OCI-LY7 (cell line): ENCODE results near the gene ELMOD3. TPM values are rescaled to one million over a fixed set of nuclear protein-coding genes. Genes with fewer than 3 reads are reported as not detected.

ENCODE experiments used
- BruUV-seq: library from RNA; stranded (reverse); fragments of 400-500 nt; replicated peaks from 2 replicates; lab custom pipeline; 2021; lab: Mats Ljungman, UMichigan
- CTCF ChIA-PET: fragments of 300-600 bp; sonication (Branson Sonifier 250); formaldehyde crosslinking; loops from one replicate; lab custom pipeline; 2022; ENCODE audit warnings: antibody characterized with exemption; ENCODE audit not compliant: unreplicated experiment; lab: Charles Lee
- POLR2A ChIA-PET: fragments of 300-600 bp; sonication (Branson Sonifier 250); formaldehyde crosslinking; loops from one replicate; lab custom pipeline; 2022; ENCODE audit warnings: antibody characterized with exemption; lab: Charles Lee
- DNase-seq: peaks from one replicate; pipeline ENCODE4 v3.0.0-alpha.2; 2015; ENCODE audit warnings: low spot score
- H2AFZ ChIP-seq: fragments of 200-600 bp; sonication (generic), shearing (Covaris generic); 2 replicates; pipeline ENCODE4 v1.6.1; 2014; ENCODE audit warnings: mild to moderate bottlenecking, antibody characterized with exemption, low read length, moderate library complexity
- H3K27ac ChIP-seq: fragments of 200-600 bp; sonication (generic); 2 replicates; pipeline ENCODE4 v1.5.1; 2014; ENCODE audit warnings: mixed run types, low read depth, mild to moderate bottlenecking, moderate library complexity, low read length, inconsistent platforms; ENCODE audit not compliant: poor library complexity, severe bottlenecking
- H3K36me3 ChIP-seq: fragments of 200-600 bp; sonication (generic); 2 replicates; pipeline ENCODE4 v1.6.1; 2014; ENCODE audit warnings: mild to moderate bottlenecking, antibody characterized with exemption, low read length, moderate library complexity, mixed read lengths; ENCODE audit not compliant: insufficient read depth
- H3K4me1 ChIP-seq: fragments of 200-600 bp; sonication (generic); 2 replicates; pipeline ENCODE4 v1.5.1; 2014; ENCODE audit warnings: mild to moderate bottlenecking, low read length; ENCODE audit not compliant: insufficient read depth, poor library complexity, severe bottlenecking
- H3K4me2 ChIP-seq: fragments of 200-600 bp; sonication (generic); 2 replicates; pipeline ENCODE4 v1.6.1; 2014; ENCODE audit warnings: mild to moderate bottlenecking, low read length
- H3K4me3 ChIP-seq: fragments of 200-600 bp; sonication (generic); 2 replicates; pipeline ENCODE4 v1.5.1; 2014; ENCODE audit warnings: mild to moderate bottlenecking, low read depth, low read length; ENCODE audit not compliant: poor library complexity, severe bottlenecking
- H3K79me2 ChIP-seq: fragments of 200-600 bp; sonication (generic); 2 replicates; pipeline ENCODE4 v1.6.1; 2016; ENCODE audit warnings: low read depth, mild to moderate bottlenecking, low read length, moderate library complexity, mixed read lengths; ENCODE audit not compliant: insufficient read depth
- H3K9me2 ChIP-seq: fragments of 200-600 bp; sonication (generic); 2 replicates; pipeline ENCODE4 v1.6.1; 2016; ENCODE audit warnings: mild to moderate bottlenecking, low read length, mixed read lengths; ENCODE audit not compliant: insufficient read depth
- H3K9me3 ChIP-seq: fragments of 200-600 bp; sonication (generic); 2 replicates; pipeline ENCODE4 v1.6.1; 2014; ENCODE audit warnings: mild to moderate bottlenecking, mixed run types, low read length, mixed read lengths
- H4K20me1 ChIP-seq: fragments of 200-600 bp; sonication (generic); 2 replicates; pipeline ENCODE4 v1.6.1; 2014; ENCODE audit warnings: mild to moderate bottlenecking, antibody characterized with exemption, low read length, moderate library complexity, mixed read lengths; ENCODE audit not compliant: insufficient read depth
- CTCF ChIP-seq: fragments of 200-600 bp; sonication (generic); conservative IDR thresholded peaks from 2 replicates; pipeline ENCODE4 v1.5.1; 2014; ENCODE audit warnings: mild to moderate bottlenecking, antibody characterized with exemption, low read length, moderate library complexity, mixed read lengths
- EZH2phosphoT487 ChIP-seq: fragments of 200-600 bp; sonication (generic); IDR thresholded peaks from 2 replicates; pipeline ENCODE4 v1.6.1; 2018; ENCODE audit warnings: low read depth, borderline replicate concordance, mild to moderate bottlenecking, mixed run types, antibody characterized with exemption, low read length, moderate library complexity, mixed read lengths
- intact Hi-C: fragments of 100-400 bp; cut with micrococcal nuclease; formaldehyde crosslinking; loops from one replicate; pipeline ENCODE4 v1.10.0; 2022; ENCODE audit not compliant: unreplicated experiment
- total RNA-seq, 2 experiments: library from RNA; depleted of rRNA in 1 of 2; stranded (reverse); fragments of >200 nt in 1 of 2; shearing (Covaris generic) in 1 of 2; gene quantifications; 2 replicates each; pipeline ENCODE4 v1.2.3, GENCODE V29; 2014 to 2022

ELMOD3 gene
- total RNA-seq, 2 experiments from 2014 or later = 12.0 to 18.5 TPM

DNA sequence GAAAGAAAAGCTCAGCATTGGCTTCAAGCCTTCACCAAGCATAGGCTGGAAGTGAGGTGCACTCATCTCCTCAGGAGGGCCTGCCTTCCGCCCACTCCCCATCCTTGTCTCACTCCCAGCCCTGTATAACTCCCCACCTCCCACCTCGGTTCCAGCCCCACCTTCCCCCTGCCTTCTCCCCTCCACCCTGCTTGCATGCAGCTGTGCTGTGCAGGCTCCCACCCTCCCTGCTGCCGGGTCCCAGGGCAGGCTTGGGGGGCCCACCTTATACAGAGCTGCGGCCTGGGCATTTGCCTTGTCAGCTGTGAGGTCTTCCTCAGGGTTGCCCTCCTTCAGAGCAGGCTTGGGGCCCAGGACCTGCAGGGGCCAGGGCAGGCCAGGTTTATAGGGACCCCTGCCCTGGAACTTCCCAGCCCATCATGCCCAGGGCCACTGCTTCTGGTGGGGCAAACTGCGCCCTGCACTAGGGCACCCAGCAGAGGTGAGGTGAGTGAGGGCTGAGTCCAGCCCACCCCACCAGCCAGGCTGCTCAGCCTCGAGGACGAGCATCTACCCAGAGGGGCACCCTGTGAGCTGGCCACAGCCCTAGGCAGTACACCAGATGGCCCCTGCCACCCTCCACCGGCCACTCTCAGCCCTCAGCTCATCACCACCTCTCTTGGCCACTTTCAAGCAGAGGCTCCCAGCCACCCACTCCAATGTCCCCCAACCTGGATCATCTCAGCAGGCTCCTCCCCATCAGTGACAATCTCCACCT is 44.0 kb downstream of the ELMOD3 start:
- Histone ChIP-seq H3K36me3 (no peaks in the 10 kb centered on the region), H3K4me2 (no peak overlapping the region), H4K20me1 (no peaks in the 10 kb centered on the region), H3K4me3 (no peak overlapping the region), H3K27ac (no peak overlapping the region), H3K79me2 (no peaks in the 10 kb centered on the region), H3K9me3 (peaks cover 7% of the 10 kb centered on the region; the same call in 1 of the 2 replicates), H2AFZ (no peak overlapping the region), H3K9me2 (no peaks in the 10 kb centered on the region), H3K4me1 (no peaks in the 10 kb centered on the region)
- TF ChIP-seq EZH2phosphoT487 (no peak), CTCF (no peak)
- no TSS peak for BruUV-seq
- DNase-seq = no peak
- intact Hi-C loops = no loop called here
- CTCF ChIA-PET = no interaction called here
- POLR2A ChIA-PET = interaction anchor here (0.6 kb wide), 1 partner anchor 33 kb away, joined by 5 read pairs; no protein-coding TSS in a partner anchor

DNA sequence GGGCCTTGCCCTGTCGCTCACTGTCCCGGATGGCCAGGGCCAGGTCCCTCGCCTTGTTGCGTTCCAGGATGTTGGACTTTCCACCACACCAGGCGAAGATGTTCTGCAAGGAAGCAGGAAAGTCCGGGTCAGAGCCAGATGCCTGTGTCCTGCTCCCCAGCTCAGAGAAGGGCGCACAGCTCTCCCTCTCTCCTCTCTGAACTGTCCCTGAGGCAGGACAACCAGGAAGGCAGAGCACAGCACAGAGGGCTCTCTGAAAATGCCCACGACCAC is 44.5 kb downstream of the ELMOD3 start:
- no TSS peak for BruUV-seq
- H3K4me2 ChIP-seq = no peak overlapping the region
- no peaks in the 10 kb centered on the region for H4K20me1 ChIP-seq
- no peaks in the 10 kb centered on the region for H3K9me2 ChIP-seq
- H3K36me3 ChIP-seq = no peaks in the 10 kb centered on the region
- no peaks in the 10 kb centered on the region for H3K79me2 ChIP-seq
- no peak overlapping the region for H2AFZ ChIP-seq
- H3K4me3 ChIP-seq = no peak overlapping the region
- no peak overlapping the region for H3K27ac ChIP-seq
- ChIA-PET CTCF (no interaction called here), POLR2A (no interaction called here)
- TF ChIP-seq EZH2phosphoT487 (no peak), CTCF (no peak)
- intact Hi-C loops = no loop called here
- no peak for DNase-seq
- H3K4me1 ChIP-seq = no peaks in the 10 kb centered on the region
- H3K9me3 ChIP-seq = peaks cover 11% of the 10 kb centered on the region; the same call in 1 of the 2 replicates

DNA sequence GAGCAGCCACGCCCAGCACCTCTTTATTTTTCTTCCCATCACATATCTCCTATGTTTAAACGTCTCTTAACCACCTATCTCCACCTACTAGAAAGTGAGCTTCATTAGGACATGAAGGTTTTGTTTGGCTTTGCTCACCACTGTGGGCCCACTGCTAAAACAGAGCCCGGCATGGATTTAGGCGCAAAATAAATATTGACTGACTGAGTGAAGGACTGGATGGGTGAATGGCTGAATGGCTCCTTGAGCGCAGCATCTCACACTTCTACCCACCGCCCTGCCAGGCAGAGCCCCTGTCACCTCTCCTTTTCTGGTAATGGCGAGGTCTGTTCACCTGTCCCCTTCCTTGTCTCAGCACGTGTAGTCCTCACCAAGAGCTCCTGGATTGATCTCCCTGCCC is 45.5 kb downstream of the ELMOD3 start:
- TF ChIP-seq CTCF (no peak), EZH2phosphoT487 (no peak)
- H3K9me2 ChIP-seq = no peaks in the 10 kb centered on the region
- POLR2A ChIA-PET = interaction anchor here (0.6 kb wide), 1 partner anchor 294 kb away, joined by 6 read pairs; the partner anchor contains the start of gene GNLY
- no peaks in the 10 kb centered on the region for H3K79me2 ChIP-seq
- H3K27ac ChIP-seq = no peak overlapping the region
- H2AFZ ChIP-seq = no peak overlapping the region
- no peak for DNase-seq
- no peak overlapping the region for H3K4me2 ChIP-seq
- no peak overlapping the region for H3K4me3 ChIP-seq
- H3K36me3 ChIP-seq = no peaks in the 10 kb centered on the region
- no peaks in the 10 kb centered on the region for H3K4me1 ChIP-seq
- CTCF ChIA-PET = no interaction called here
- H4K20me1 ChIP-seq = no peaks in the 10 kb centered on the region
- peaks cover 12% of the 10 kb centered on the region; the same call in 1 of the 2 replicates for H3K9me3 ChIP-seq
- intact Hi-C loops = no loop called here
- BruUV-seq = no TSS peak
